Lower lobe of right lung (tissue), 2 donors: Measurements from ENCODE around the gene LAIR2. TPM values are rescaled to one million over a fixed set of nuclear protein-coding genes. Genes with fewer than 3 reads are reported as not detected.
A peak's percentile ranks its signal among the peaks of the same experiment; 100 is the strongest.

Experiments
- ATAC-seq, 2 donors: fragments of 200-7000 bp; cut with Tn5 transposase; one replicate each; pipeline ENCODE4 v1.9.1; 2020 to 2022; ENCODE audit warnings: mild to moderate bottlenecking in 2 of 2, moderate library complexity in 2 of 2
- DNase-seq: peaks from one replicate; pipeline ENCODE4 v3.0.0-alpha.2; 2020
- H3K27ac ChIP-seq: fragments of 200-600 bp; one replicate; pipeline ENCODE4 v1.8.0; 2022
- H3K27me3 ChIP-seq: fragments of 200-600 bp; one replicate; pipeline ENCODE4 v1.8.0; 2022; ENCODE audit warnings: low read depth
- H3K36me3 ChIP-seq: fragments of 200-600 bp; one replicate; pipeline ENCODE4 v1.8.0; 2022; ENCODE audit warnings: mild to moderate bottlenecking
- H3K4me1 ChIP-seq: fragments of 200-600 bp; one replicate; pipeline ENCODE4 v1.8.0; 2022
- H3K4me3 ChIP-seq: fragments of 200-600 bp; one replicate; pipeline ENCODE4 v1.8.0; 2022; ENCODE audit warnings: mild to moderate bottlenecking
- H3K9me3 ChIP-seq: fragments of 200-600 bp; one replicate; pipeline ENCODE4 v1.8.0; 2022
- intact Hi-C: fragments of 100-400 bp; cut with DNase I; formaldehyde crosslinking; loops from one replicate; pipeline ENCODE4 v1.11.0; 2022
- total RNA-seq: library from RNA; stranded (reverse); fragmentation: NEBNext Ultra II Directional; extraction: Animal tissue kit (Norgen Biotek cat#: 25700); gene quantifications from one replicate; pipeline ENCODE4 v1.2.1, GENCODE V29; 2021
- TF ChIP-seq, protein P1 (sequence below): fragments of 200-600 bp; IDR thresholded peaks from one replicate; pipeline ENCODE4 v1.8.0; 2022; ENCODE audit warnings: antibody characterized with exemption, mild to moderate bottlenecking
- donor health status: DM: no; HTN: yes; CAD: no; lungs with severe emphysema.

The LAIR2 gene
- total RNA-seq, 1 donor from 2014 or later = 0.95 TPM

DNA sequence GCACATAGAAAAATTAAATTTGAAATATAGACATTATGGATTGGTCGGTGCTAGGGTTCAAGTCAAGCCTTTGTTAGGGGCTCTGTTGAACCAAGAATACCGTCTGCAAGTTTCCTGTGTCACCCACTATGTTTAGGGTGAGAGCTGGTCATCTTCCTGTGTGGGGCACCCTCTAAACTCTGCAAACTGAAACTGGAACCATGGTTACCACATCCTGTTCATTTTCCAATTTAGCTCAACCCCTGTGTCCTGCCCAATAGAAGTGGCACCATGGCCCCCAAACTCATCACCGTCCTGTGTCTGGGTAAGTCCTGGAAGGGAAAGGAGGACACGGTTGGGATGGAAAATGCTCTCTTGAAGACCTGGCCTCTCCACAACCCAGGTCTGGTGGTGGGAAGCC is 29.9 kb downstream of the LAIR2 start:
- no peaks in the 10 kb centered on the region for H3K4me1 ChIP-seq
- H3K4me3 ChIP-seq = no peak overlapping the region
- DNase-seq (no peak), ATAC-seq (peak; percentile 23)
- TF ChIP-seq, protein P1, sequence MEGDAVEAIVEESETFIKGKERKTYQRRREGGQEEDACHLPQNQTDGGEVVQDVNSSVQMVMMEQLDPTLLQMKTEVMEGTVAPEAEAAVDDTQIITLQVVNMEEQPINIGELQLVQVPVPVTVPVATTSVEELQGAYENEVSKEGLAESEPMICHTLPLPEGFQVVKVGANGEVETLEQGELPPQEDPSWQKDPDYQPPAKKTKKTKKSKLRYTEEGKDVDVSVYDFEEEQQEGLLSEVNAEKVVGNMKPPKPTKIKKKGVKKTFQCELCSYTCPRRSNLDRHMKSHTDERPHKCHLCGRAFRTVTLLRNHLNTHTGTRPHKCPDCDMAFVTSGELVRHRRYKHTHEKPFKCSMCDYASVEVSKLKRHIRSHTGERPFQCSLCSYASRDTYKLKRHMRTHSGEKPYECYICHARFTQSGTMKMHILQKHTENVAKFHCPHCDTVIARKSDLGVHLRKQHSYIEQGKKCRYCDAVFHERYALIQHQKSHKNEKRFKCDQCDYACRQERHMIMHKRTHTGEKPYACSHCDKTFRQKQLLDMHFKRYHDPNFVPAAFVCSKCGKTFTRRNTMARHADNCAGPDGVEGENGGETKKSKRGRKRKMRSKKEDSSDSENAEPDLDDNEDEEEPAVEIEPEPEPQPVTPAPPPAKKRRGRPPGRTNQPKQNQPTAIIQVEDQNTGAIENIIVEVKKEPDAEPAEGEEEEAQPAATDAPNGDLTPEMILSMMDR = no peak
- H3K27me3 ChIP-seq = peaks cover 53% of the 10 kb centered on the region
- H3K9me3 ChIP-seq = no peaks in the 10 kb centered on the region
- H3K36me3 ChIP-seq = no peaks in the 10 kb centered on the region
- intact Hi-C loops = no loop called here
- no peak overlapping the region for H3K27ac ChIP-seq

DNA sequence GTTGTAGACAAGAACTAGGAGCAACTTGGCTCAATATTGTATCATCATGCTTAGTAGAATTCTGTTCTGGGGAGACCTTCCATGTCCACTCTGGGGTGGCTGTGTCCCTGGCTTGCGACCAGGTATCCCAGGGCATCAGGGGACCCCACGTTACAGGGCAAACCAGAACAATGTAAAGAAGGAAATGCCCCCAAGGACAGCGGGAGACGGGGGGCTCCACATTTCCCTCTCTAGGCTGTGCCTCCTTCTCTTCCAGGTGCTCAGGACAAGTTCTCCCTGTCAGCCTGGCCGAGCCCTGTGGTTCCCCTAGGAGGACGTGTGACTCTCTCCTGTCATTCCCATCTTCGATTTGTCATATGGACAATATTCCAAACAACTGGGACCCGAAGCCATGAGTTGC is 30.8 kb downstream of the LAIR2 start:
- TF ChIP-seq, protein P1 = no peak
- H3K27ac ChIP-seq = no peak overlapping the region
- no peak overlapping the region for H3K4me3 ChIP-seq
- no peaks in the 10 kb centered on the region for H3K36me3 ChIP-seq
- peaks cover 53% of the 10 kb centered on the region for H3K27me3 ChIP-seq
- no peak for DNase-seq
- no peaks in the 10 kb centered on the region for H3K9me3 ChIP-seq
- intact Hi-C loops = no loop called here
- no peak for ATAC-seq
- no peaks in the 10 kb centered on the region for H3K4me1 ChIP-seq

DNA sequence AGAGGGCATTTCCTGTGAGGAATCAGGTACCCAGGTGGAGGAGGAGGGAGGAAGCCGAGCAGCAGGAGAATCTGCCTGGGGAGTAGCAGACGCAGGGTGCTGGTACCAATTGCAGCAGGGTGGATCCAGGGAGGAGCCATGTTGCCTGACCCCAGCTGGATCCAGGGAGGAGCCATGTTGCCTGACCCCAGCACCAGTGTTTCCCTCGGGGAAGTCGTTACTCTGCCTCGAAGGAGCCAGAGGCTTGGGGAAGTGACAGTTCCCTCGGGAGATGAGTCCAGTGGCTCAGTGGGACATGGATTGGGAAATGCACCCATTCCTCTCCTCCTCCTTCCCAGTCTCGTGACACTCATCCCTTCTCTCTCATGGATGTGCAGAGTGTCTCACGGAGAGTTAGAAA is 31.5 kb downstream of the LAIR2 start:
- no peaks in the 10 kb centered on the region for H3K9me3 ChIP-seq
- DNase-seq (no peak), ATAC-seq (no peak)
- no peak overlapping the region for H3K27ac ChIP-seq
- intact Hi-C loops = no loop called here
- TF ChIP-seq, protein P1 = no peak
- H3K27me3 ChIP-seq = peaks cover 53% of the 10 kb centered on the region
- H3K4me3 ChIP-seq = no peak overlapping the region
- no peaks in the 10 kb centered on the region for H3K36me3 ChIP-seq
- no peaks in the 10 kb centered on the region for H3K4me1 ChIP-seq

DNA sequence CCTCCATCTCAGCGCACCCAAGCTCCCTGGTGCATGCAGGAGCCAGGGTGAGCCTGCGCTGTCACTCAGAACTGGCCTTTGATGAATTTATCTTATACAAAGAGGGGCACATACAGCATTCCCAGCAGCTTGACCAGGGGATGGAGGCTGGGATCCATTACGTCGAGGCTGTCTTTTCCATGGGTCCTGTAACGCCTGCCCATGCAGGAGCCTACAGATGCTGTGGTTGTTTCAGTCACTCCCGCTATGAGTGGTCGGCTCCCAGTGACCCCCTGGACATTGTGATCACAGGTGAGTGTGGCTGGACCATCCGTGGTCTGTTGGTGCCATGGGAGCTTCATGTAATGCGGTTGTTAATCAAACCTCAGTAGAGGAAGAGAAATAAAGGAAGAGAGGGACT is 33.0 kb downstream of the LAIR2 start:
- Histone ChIP-seq H3K36me3 (no peaks in the 10 kb centered on the region), H3K4me3 (no peak overlapping the region), H3K27me3 (peaks cover 43% of the 10 kb centered on the region), H3K4me1 (no peaks in the 10 kb centered on the region), H3K9me3 (no peaks in the 10 kb centered on the region), H3K27ac (no peak overlapping the region)
- intact Hi-C loops = no loop called here
- TF ChIP-seq, protein P1 = no peak
- no peak for ATAC-seq
- no peak for DNase-seq

DNA sequence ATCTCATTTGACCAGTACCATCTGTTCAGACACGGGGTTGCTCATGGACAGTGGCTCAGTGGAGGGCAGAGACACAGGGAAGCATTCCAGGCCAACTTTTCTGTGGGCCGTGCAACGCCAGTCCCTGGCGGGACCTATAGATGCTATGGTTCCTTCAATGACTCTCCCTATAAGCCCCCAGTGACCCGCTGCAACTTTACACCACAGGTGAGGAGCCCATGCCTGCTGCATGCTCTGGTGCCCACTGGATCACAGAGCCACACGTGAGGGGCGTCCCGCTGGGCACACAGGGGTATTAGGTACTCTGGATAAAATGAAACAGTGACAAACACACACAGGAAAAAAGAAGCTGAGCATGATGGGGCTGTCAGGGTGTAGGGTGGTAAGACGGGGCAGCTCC is 34.3 kb downstream of the LAIR2 start:
- TF ChIP-seq, protein P1 = no peak
- H3K27me3 ChIP-seq = peaks cover 43% of the 10 kb centered on the region
- no peak for ATAC-seq
- no peaks in the 10 kb centered on the region for H3K4me1 ChIP-seq
- H3K9me3 ChIP-seq = no peaks in the 10 kb centered on the region
- H3K27ac ChIP-seq = no peak overlapping the region
- H3K36me3 ChIP-seq = no peaks in the 10 kb centered on the region
- no peak overlapping the region for H3K4me3 ChIP-seq
- intact Hi-C loops = no loop called here
- DNase-seq = no peak

DNA sequence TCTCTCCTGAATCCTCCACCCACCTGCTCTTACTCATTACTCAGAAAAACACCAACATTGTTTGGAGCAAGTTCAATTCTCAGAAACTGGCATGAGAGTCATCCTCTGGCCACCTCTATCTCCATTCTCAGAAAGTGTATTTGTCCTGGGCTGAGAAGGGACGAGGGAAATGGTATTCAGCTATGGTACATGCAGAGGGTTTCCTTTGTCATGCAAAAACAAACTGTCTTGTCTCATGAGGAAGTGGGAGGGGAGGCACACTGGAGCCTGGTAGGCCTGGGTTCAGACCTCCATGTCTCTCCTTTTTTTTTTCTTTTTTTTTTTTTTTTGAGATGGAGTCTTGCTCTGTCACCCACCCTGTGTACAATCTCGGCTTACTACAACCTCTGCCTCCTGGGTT is 39.1 kb downstream of the LAIR2 start:
- no peaks in the 10 kb centered on the region for H3K4me1 ChIP-seq
- no peaks in the 10 kb centered on the region for H3K9me3 ChIP-seq
- TF ChIP-seq, protein P1 = no peak
- H3K36me3 ChIP-seq = no peaks in the 10 kb centered on the region
- peaks cover 10% of the 10 kb centered on the region for H3K27me3 ChIP-seq
- no peak overlapping the region for H3K4me3 ChIP-seq
- H3K27ac ChIP-seq = no peak overlapping the region
- intact Hi-C loops = no loop called here
- DNase-seq (no peak), ATAC-seq (no peak)
